Gastroesophageal sphincter (tissue), 4 donors: Measurements from ENCODE around the gene BTG1. TPM values are rescaled to one million over a fixed set of nuclear protein-coding genes. Genes with fewer than 3 reads are reported as not detected.
"Not testable (repeated sequence)": the region's sequence is repeated elsewhere in the genome, so short reads cannot be mapped to it uniquely, and the experiment has no call there.

Experiments used
- ATAC-seq: fragments of 150-250 bp; one replicate; pipeline ENCODE4 v1.9.1; 2016; ENCODE audit warnings: mild to moderate bottlenecking, moderate library complexity
- H3K27ac ChIP-seq, 4 donors: fragments of 200-600 bp; sonication (generic) in 3 of 4; 1 replicate in 3 of 4; 2 replicates in 1 of 4; pipeline ENCODE4 v1.5.1; 2016 to 2019
- H3K27me3 ChIP-seq: fragments of 200-600 bp; sonication (generic); one replicate; pipeline ENCODE4 v1.5.1; 2019
- H3K36me3 ChIP-seq, 2 donors: fragments of 200-600 bp; sonication (generic); one replicate each; pipeline ENCODE4 v1.5.1; 2019; ENCODE audit warnings: control low read depth in 1 of 2
- H3K4me1 ChIP-seq, 3 donors: fragments of 200-600 bp; sonication (generic); 1 replicate in 2 of 3; 2 replicates in 1 of 3; pipeline ENCODE4 v1.5.1; 2016 to 2019; ENCODE audit warnings: control low read depth in 2 of 3
- H3K4me3 ChIP-seq, 2 donors: fragments of 200-600 bp; sonication (generic); one replicate each; pipeline ENCODE4 v1.5.1; 2019; ENCODE audit warnings: mild to moderate bottlenecking in 1 of 2, moderate library complexity in 1 of 2
- H3K9me3 ChIP-seq, 3 donors: fragments of 200-600 bp; sonication (generic); one replicate each; pipeline ENCODE4 v1.5.1; 2017 to 2019; ENCODE audit warnings: control low read depth in 2 of 3
- CTCF ChIP-seq, 4 experiments: fragments of 200-600 bp in 2 of 4; fragments of 450-650 bp in 2 of 4; sonication (generic) in 1 of 4; IDR thresholded peaks; one replicate each; pipeline ENCODE4 v1.5.1; 2017 to 2019; ENCODE audit warnings: antibody characterized with exemption in 4 of 4, mild to moderate bottlenecking in 2 of 4, moderate library complexity in 2 of 4
- EP300 ChIP-seq: sonication (generic); formaldehyde crosslinking; IDR thresholded peaks from one replicate; pipeline ENCODE4 v1.6.1; 2017; ENCODE audit warnings: antibody characterized with exemption, mild to moderate bottlenecking
- POLR2A ChIP-seq, 2 donors: fragments of 450-650 bp; IDR thresholded peaks; one replicate each; pipeline ENCODE4 v1.6.1; 2017; ENCODE audit warnings: antibody characterized with exemption in 2 of 2, mild to moderate bottlenecking in 2 of 2, moderate library complexity in 1 of 2
- POLR2AphosphoS5 ChIP-seq: sonication (generic); formaldehyde crosslinking; IDR thresholded peaks from one replicate; pipeline ENCODE4 v1.6.1; 2017; ENCODE audit warnings: antibody characterized with exemption
- WGBS, 2 donors: methylation state at CpG; one replicate each; pipeline ENCODE4 v1.1.5; 2018; ENCODE audit warnings: low coverage in 1 of 2; 5-methylcytosine and 5-hydroxymethylcytosine counted together
- small RNA-seq, 4 donors: library from RNA; depleted of rRNA; stranded (forward); fragments of <200 nt; gene quantifications; one replicate each; pipeline ENCODE3, GENCODE V24; 2016
- total RNA-seq, 4 donors: library from RNA; depleted of rRNA; stranded (reverse); fragments of >200 nt; gene quantifications; one replicate each; pipeline ENCODE4 v1.1.0, GENCODE V29; 2016

BTG1 gene
- total RNA-seq, 4 donors from 2014 or later: 33.7 to 46.1 (median 42.7) TPM

GRCh38 chr12:92098594-92099380 lies 46.9 kb downstream of the BTG1 start:
- 40 to 67% methylated on average over 1 of the region's 1 CpG for WGBS, 2 donors

GRCh38 chr12:92096346-92097136 lies 49.1 kb downstream of the BTG1 start:
- Histone ChIP-seq H3K4me1 (no peaks in the 10 kb centered on the region), H3K27me3 (no peaks in the 10 kb centered on the region), H3K4me3 (no peak overlapping the region), H3K9me3 (no peaks in the 10 kb centered on the region), H3K27ac (no peak overlapping the region), H3K36me3 (no peaks in the 10 kb centered on the region)
- WGBS, 2 donors: 80 to 87% methylated on average over 1 to 2 of the region's 2 CpGs
- ATAC-seq: no peak
- TF ChIP-seq POLR2AphosphoS5 (no peak), POLR2A (IDR thresholded peaks at IDR 0.05) (no peak), EP300 (no peak), CTCF (IDR thresholded peaks at IDR 0.05) (no peak)

More at GRCh38 chr12:92098594-92099380, 46.9 kb downstream of the BTG1 start:
- no peak overlapping the region for H3K4me3 ChIP-seq
- H3K9me3 ChIP-seq: no peaks in the 10 kb centered on the region
- H3K36me3 ChIP-seq: no peaks in the 10 kb centered on the region
- no peak for TF ChIP-seq POLR2AphosphoS5
- TF ChIP-seq POLR2A (IDR thresholded peaks at IDR 0.05): no peak
- no peak for TF ChIP-seq CTCF (IDR thresholded peaks at IDR 0.05)
- no peak for TF ChIP-seq EP300
- H3K4me1 ChIP-seq: peaks cover 0 to 5% (median 0%) of the 10 kb centered on the region in 3 donors
- no peak for ATAC-seq
- H3K27me3 ChIP-seq: no peaks in the 10 kb centered on the region
- no peak overlapping the region for H3K27ac ChIP-seq

GRCh38 chr12:92094751-92095161 lies 50.9 kb downstream of the BTG1 start:
- H3K27ac ChIP-seq: no peak overlapping the region
- ATAC-seq: no peak
- no peak overlapping the region for H3K4me3 ChIP-seq
- no peaks in the 10 kb centered on the region for H3K4me1 ChIP-seq
- no peak for TF ChIP-seq POLR2A (IDR thresholded peaks at IDR 0.05)
- TF ChIP-seq POLR2AphosphoS5: no peak
- no peak for TF ChIP-seq CTCF (IDR thresholded peaks at IDR 0.05)
- TF ChIP-seq EP300: no peak
- no peaks in the 10 kb centered on the region for H3K36me3 ChIP-seq
- H3K9me3 ChIP-seq: no peaks in the 10 kb centered on the region
- WGBS, 2 donors: 60% methylated on average over 1 of the region's 1 CpG; no CpG with 5 or more reads in 1 of the 2 donors
- H3K27me3 ChIP-seq: no peaks in the 10 kb centered on the region

- H3K4me3 ChIP-seq, H3K36me3 ChIP-seq, H3K27me3 ChIP-seq, H3K27ac ChIP-seq, H3K4me1 ChIP-seq, H3K9me3 ChIP-seq, ATAC-seq: not testable (repeated sequence)
- 78 to 100% methylated on average over 1 of the region's 3 CpGs for WGBS, 2 donors
Measured at GRCh38 chr12:92094301-92094700, 51.3 kb downstream of the BTG1 start.

Small RNAs within 50 kb of the gene (small RNA-seq; reads per million reads assigned to genes)
- gene RF00019: 0 reads per million in 4 donors
